OCI-LY3 (cell line): Measurements from ENCODE around the gene DNAJB14.

Experiments used
- EZH2phosphoT487 ChIP-seq: fragments of 200-600 bp; shearing (Covaris generic); IDR thresholded peaks from 2 replicates; pipeline ENCODE4 v1.6.1; 2018; ENCODE audit warnings: antibody characterized with exemption, mixed run types, low read depth
- TF ChIP-seq, protein P1 (sequence below): fragments of 200-600, 300-600 bp; sonication (generic); IDR thresholded peaks from 2 replicates; pipeline ENCODE4 v1.5.1; 2014; ENCODE audit warnings: antibody characterized with exemption, low read length, low read depth

DNA sequence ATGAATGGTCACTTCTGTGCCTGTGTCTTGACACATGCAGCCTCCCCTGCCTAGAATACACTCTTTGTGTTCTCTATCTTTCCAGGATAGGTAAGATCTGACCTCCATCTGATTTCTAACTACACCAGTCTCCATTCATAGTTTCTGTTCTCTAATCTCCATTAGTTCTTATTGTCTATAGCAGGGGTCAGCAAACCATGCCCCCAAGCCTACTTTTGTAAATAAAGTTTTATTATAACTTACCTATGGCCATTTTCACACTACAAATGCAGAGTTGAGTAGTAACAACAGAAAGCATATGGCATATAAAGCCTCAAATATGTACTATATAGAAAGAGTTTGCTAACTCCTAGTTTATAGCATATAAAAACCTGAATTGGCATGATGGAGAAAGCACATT is 41.3 kb upstream of the DNAJB14 start:
- no peak for TF ChIP-seq EZH2phosphoT487
- TF ChIP-seq, protein P1, sequence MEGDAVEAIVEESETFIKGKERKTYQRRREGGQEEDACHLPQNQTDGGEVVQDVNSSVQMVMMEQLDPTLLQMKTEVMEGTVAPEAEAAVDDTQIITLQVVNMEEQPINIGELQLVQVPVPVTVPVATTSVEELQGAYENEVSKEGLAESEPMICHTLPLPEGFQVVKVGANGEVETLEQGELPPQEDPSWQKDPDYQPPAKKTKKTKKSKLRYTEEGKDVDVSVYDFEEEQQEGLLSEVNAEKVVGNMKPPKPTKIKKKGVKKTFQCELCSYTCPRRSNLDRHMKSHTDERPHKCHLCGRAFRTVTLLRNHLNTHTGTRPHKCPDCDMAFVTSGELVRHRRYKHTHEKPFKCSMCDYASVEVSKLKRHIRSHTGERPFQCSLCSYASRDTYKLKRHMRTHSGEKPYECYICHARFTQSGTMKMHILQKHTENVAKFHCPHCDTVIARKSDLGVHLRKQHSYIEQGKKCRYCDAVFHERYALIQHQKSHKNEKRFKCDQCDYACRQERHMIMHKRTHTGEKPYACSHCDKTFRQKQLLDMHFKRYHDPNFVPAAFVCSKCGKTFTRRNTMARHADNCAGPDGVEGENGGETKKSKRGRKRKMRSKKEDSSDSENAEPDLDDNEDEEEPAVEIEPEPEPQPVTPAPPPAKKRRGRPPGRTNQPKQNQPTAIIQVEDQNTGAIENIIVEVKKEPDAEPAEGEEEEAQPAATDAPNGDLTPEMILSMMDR, result no peak
